ENCODE measurements around the gene FPR2.
"Not testable (repeated sequence)": the region's sequence is repeated elsewhere in the genome, so short reads cannot be mapped to it uniquely, and the experiment has no call there.

Gene FPR2

GRCh38 chr19:51737389-51737788, 23.6 kb upstream of the FPR2 start:
- Histone ChIP-seq H3K27ac (ENCODE audit: extremely low read depth, low read depth, low read length) (no peak overlapping the region), H3K4me1 (ENCODE audit: control insufficient read depth, insufficient read depth, low read length) (no peaks in the 10 kb centered on the region), H3K4me3 (ENCODE audit: low read depth, low read length) (no peak overlapping the region), H3K9me3 (ENCODE audit: control insufficient read depth, insufficient read depth, low read depth, low read length) (no peaks in the 10 kb centered on the region), H3K36me3 (ENCODE audit: control insufficient read depth in 2 of 2, insufficient read depth in 1 of 2, low read length in 2 of 2) (no peaks in the 10 kb centered on the region)
- ChIA-PET CTCF (interaction anchor here (1.6 kb wide), 1 partner anchor 40 kb away, joined by 3 read pairs; no protein-coding TSS in a partner anchor), POLR2A (interaction anchor here (1.2 kb wide), 1 partner anchor 48 kb away, joined by 4 read pairs; no protein-coding TSS in a partner anchor)
- TF ChIP-seq ZSCAN5A (tag by site-specific recombination; IDR thresholded peaks at IDR 0.05) (no peak), WT1 (tag by site-specific recombination; IDR thresholded peaks at IDR 0.05) (no peak), PRDM6 (tag by site-specific recombination; IDR thresholded peaks at IDR 0.05) (no peak), ZNF335 (tag by site-specific recombination; conservative IDR thresholded peaks at IDR 0.05) (no peak), ZXDB (tag by site-specific recombination; IDR thresholded peaks at IDR 0.05) (no peak), ZBTB8A (tag by site-specific recombination; IDR thresholded peaks at IDR 0.05) (no peak), SCRT1 (tag by site-specific recombination; IDR thresholded peaks at IDR 0.05; ENCODE audit: borderline replicate concordance) (no peak), ZNF202 (tag by site-specific recombination; IDR thresholded peaks at IDR 0.05; ENCODE audit: borderline replicate concordance) (no peak), ZNF585B (tag by site-specific recombination; IDR thresholded peaks at IDR 0.05) (no peak), OVOL3 (tag by site-specific recombination; IDR thresholded peaks at IDR 0.05) (no peak), ZNF785 (tag by site-specific recombination; IDR thresholded peaks at IDR 0.05) (no peak), ZNF639 (tag by site-specific recombination; IDR thresholded peaks at IDR 0.05) (no peak), ZNF157 (tag by site-specific recombination; IDR thresholded peaks at IDR 0.05) (no peak)

GRCh38 chr19:51737924-51738323, 23.1 kb upstream of the FPR2 start:
- H3K4me3 ChIP-seq (ENCODE audit: low read depth, low read length): no peak overlapping the region
- ChIA-PET POLR2A (interaction anchor here (1.2 kb wide), 1 partner anchor 49 kb away, joined by 4 read pairs; no protein-coding TSS in a partner anchor), CTCF (interaction anchor here (1.6 kb wide), 1 partner anchor 40 kb away, joined by 3 read pairs; no protein-coding TSS in a partner anchor)
- H3K9me3 ChIP-seq (ENCODE audit: control insufficient read depth, insufficient read depth, low read depth, low read length): no peaks in the 10 kb centered on the region
- TF ChIP-seq TRIM28 (IDR thresholded peaks at IDR 0.05; ENCODE audit: borderline replicate concordance, low read length) (no peak), CTCF (tag by site-specific recombination; IDR thresholded peaks at IDR 0.05) (no peak), ZNF18 (tag by site-specific recombination; IDR thresholded peaks at IDR 0.05) (no peak), ZNF776 (tag by site-specific recombination; IDR thresholded peaks at IDR 0.05; ENCODE audit: borderline replicate concordance) (no peak), ZNF777 (tag by site-specific recombination; IDR thresholded peaks at IDR 0.05; ENCODE audit: borderline replicate concordance) (no peak), ZNF548 (tag by site-specific recombination; IDR thresholded peaks at IDR 0.05) (no peak)
- H3K36me3 ChIP-seq (ENCODE audit: control insufficient read depth in 2 of 2, insufficient read depth in 1 of 2, low read length in 2 of 2): no peaks in the 10 kb centered on the region
- no peaks in the 10 kb centered on the region for H3K4me1 ChIP-seq (ENCODE audit: control insufficient read depth, insufficient read depth, low read length)
- H3K27ac ChIP-seq (ENCODE audit: extremely low read depth, low read depth, low read length): no peak overlapping the region

- H3K36me3 ChIP-seq (ENCODE audit: control insufficient read depth in 2 of 2, insufficient read depth in 1 of 2, low read length in 2 of 2); H3K27ac ChIP-seq (ENCODE audit: extremely low read depth, low read depth, low read length); H3K9me3 ChIP-seq (ENCODE audit: control insufficient read depth, insufficient read depth, low read depth, low read length); CTCF ChIA-PET; H3K4me3 ChIP-seq (ENCODE audit: low read depth, low read length); H3K4me1 ChIP-seq (ENCODE audit: control insufficient read depth, insufficient read depth, low read length): not testable (repeated sequence)
- POLR2A ChIA-PET: interaction anchor here (1.2 kb wide), 1 partner anchor 50 kb away, joined by 4 read pairs; no protein-coding TSS in a partner anchor
Observed at GRCh38 chr19:51738523-51738922, 22.5 kb upstream of the FPR2 start.

Data from HEK293 (cell line).